GM12801 (cell line): Measurements from ENCODE around the gene PIGL.
A peak's percentile ranks its signal among the peaks of the same experiment; 100 is the strongest.

Experiments used
- CTCF ChIP-seq: IDR thresholded peaks from one replicate; pipeline ENCODE4 v1.5.1; 2011; ENCODE audit warnings: control low read depth; ENCODE audit not compliant: insufficient read length; ENCODE audit errors: extremely low read depth

Gene PIGL

GRCh38 chr17:16353317-16354174 is 136.5 kb downstream of the PIGL start, which contains the start of gene CENPV:
TSS of gene CENPV (minus strand) at chr17:16353469. CDS start at chr17:16353436, 33 bp downstream.
- no peak for TF ChIP-seq CTCF

GRCh38 chr17:16354585-16354984 is 137.6 kb downstream of the PIGL start:
- no peak for TF ChIP-seq CTCF

GRCh38 chr17:16358394-16358793 is 141.4 kb downstream of the PIGL start:
- no peak for TF ChIP-seq CTCF

GRCh38 chr17:16361874-16362273 is 144.9 kb downstream of the PIGL start:
- no peak for TF ChIP-seq CTCF

- TF ChIP-seq CTCF, result peak; percentile 51
These were observed 146.9 kb downstream of the PIGL start for GRCh38 chr17:16363749-16364536.

- TF ChIP-seq CTCF, result no peak
These were observed 147.6 kb downstream of the PIGL start for GRCh38 chr17:16364625-16365024.

GRCh38 chr17:16371742-16372141 is 154.7 kb downstream of the PIGL start:
- no peak for TF ChIP-seq CTCF
